GM18498 (cell line): ENCODE measurements around the gene PPFIBP1.
"Not testable (repeated sequence)": the region's sequence is repeated elsewhere in the genome, so short reads cannot be mapped to it uniquely, and the experiment has no call there.

Experiments
- ATAC-seq: cut with Tn5 transposase; IDR thresholded peaks from one replicate; pipeline ENCODE4 v1.9.1; 2021; ENCODE audit warnings: mild to moderate bottlenecking, moderate library complexity; ENCODE audit not compliant: unreplicated experiment

PPFIBP1 gene

GRCh38 chr12:27541031-27541719, 17.2 kb downstream of the PPFIBP1 start:
- no peak for ATAC-seq

GRCh38 chr12:27542628-27543027, 18.6 kb downstream of the PPFIBP1 start:
- no peak for ATAC-seq

- ATAC-seq, result not testable (repeated sequence)
Measured at GRCh38 chr12:27544858-27545257, 20.9 kb downstream of the PPFIBP1 start.

GRCh38 chr12:27545665-27546064, 21.7 kb downstream of the PPFIBP1 start:
- no peak for ATAC-seq

- no peak for ATAC-seq
Measured at GRCh38 chr12:27547592-27547991, 23.6 kb downstream of the PPFIBP1 start.

GRCh38 chr12:27548301-27549199, 24.5 kb downstream of the PPFIBP1 start:
- ATAC-seq, result no peak

- ATAC-seq, result no peak
Measured at GRCh38 chr12:27549236-27549800, 25.3 kb downstream of the PPFIBP1 start.

GRCh38 chr12:27549801-27550652, 26.0 kb downstream of the PPFIBP1 start:
- no peak for ATAC-seq

- no peak for ATAC-seq
Measured at GRCh38 chr12:27550653-27550975, 26.6 kb downstream of the PPFIBP1 start.

GRCh38 chr12:27551172-27551840, 27.3 kb downstream of the PPFIBP1 start:
- no peak for ATAC-seq

GRCh38 chr12:27552235-27552634, 28.2 kb downstream of the PPFIBP1 start:
- ATAC-seq, result no peak

GRCh38 chr12:27552886-27553560, 29.0 kb downstream of the PPFIBP1 start:
- no peak for ATAC-seq

GRCh38 chr12:27553941-27554340, 29.9 kb downstream of the PPFIBP1 start:
- no peak for ATAC-seq

- no peak for ATAC-seq
Measured at GRCh38 chr12:27554421-27555186, 30.6 kb downstream of the PPFIBP1 start.

GRCh38 chr12:27555361-27555760, 31.4 kb downstream of the PPFIBP1 start:
- no peak for ATAC-seq

GRCh38 chr12:27555925-27556778, 32.1 kb downstream of the PPFIBP1 start:
- ATAC-seq, result no peak

- ATAC-seq, result no peak
Measured at GRCh38 chr12:27560126-27560525, 36.1 kb downstream of the PPFIBP1 start.
